Trophoblast cell (in vitro differentiated cells and primary cell): ENCODE results near the gene RELT.

Experiments
- DNase-seq, 2 donors: peaks; one replicate each; pipeline ENCODE4 v3.0.0-alpha.2; 2016
- H2AFZ ChIP-seq: 2 replicates; pipeline ENCODE4 v1.6.1; 2013; ENCODE audit warnings: low read length, moderate library complexity, mild to moderate bottlenecking; ENCODE audit not compliant: insufficient read depth, poor library complexity
- H2AK5ac ChIP-seq: 2 replicates; pipeline ENCODE4 v1.6.1; 2013; ENCODE audit warnings: mild to moderate bottlenecking, low read length
- H2BK120ac ChIP-seq: 2 replicates; pipeline ENCODE4 v1.6.1; 2013; ENCODE audit warnings: low read length, mild to moderate bottlenecking, moderate library complexity; ENCODE audit not compliant: insufficient read depth, poor library complexity
- H2BK12ac ChIP-seq: 2 replicates; pipeline ENCODE4 v1.6.1; 2013; ENCODE audit warnings: mild to moderate bottlenecking, low read length, moderate library complexity
- H2BK5ac ChIP-seq: 2 replicates; pipeline ENCODE4 v1.6.1; 2013; ENCODE audit warnings: low read length, low read depth, moderate library complexity, mild to moderate bottlenecking; ENCODE audit not compliant: poor library complexity
- H3K14ac ChIP-seq: 2 replicates; pipeline ENCODE4 v1.6.1; 2013; ENCODE audit warnings: mild to moderate bottlenecking, low read length
- H3K18ac ChIP-seq: 2 replicates; pipeline ENCODE4 v1.6.1; 2013; ENCODE audit warnings: mild to moderate bottlenecking, low read length
- H3K23ac ChIP-seq: 2 replicates; pipeline ENCODE4 v1.6.1; 2013; ENCODE audit warnings: low read length
- H3K27ac ChIP-seq: 2 replicates; pipeline ENCODE4 v1.5.1; 2013; ENCODE audit warnings: low read depth, mild to moderate bottlenecking, inconsistent platforms, low read length, moderate library complexity
- H3K27me3 ChIP-seq: 2 replicates; pipeline ENCODE4 v1.6.1; 2013; ENCODE audit warnings: inconsistent platforms, mild to moderate bottlenecking, low read length, moderate library complexity; ENCODE audit not compliant: insufficient read depth
- H3K36me3 ChIP-seq, 2 experiments: 1 replicate in 1 of 2; 2 replicates in 1 of 2; pipeline ENCODE4 v1.6.1; 2013; ENCODE audit warnings: low read length in 2 of 2, mild to moderate bottlenecking in 2 of 2, moderate library complexity in 1 of 2; ENCODE audit not compliant: insufficient read depth in 2 of 2, control insufficient read depth in 1 of 2
- H3K4ac ChIP-seq: 2 replicates; pipeline ENCODE4 v1.6.1; 2013; ENCODE audit warnings: low read depth, mild to moderate bottlenecking, low read length, moderate library complexity
- H3K4me1 ChIP-seq, 2 experiments: 1 replicate in 1 of 2; 2 replicates in 1 of 2; pipeline ENCODE4 v1.6.1; 2013; ENCODE audit warnings: low read length in 2 of 2, mild to moderate bottlenecking in 2 of 2, moderate library complexity in 1 of 2; ENCODE audit not compliant: insufficient read depth in 2 of 2, control insufficient read depth in 1 of 2
- H3K4me2 ChIP-seq: 2 replicates; pipeline ENCODE4 v1.6.1; 2013; ENCODE audit warnings: inconsistent platforms, mild to moderate bottlenecking, low read length, moderate library complexity
- H3K4me3 ChIP-seq: 2 replicates; pipeline ENCODE4 v1.5.1; 2013; ENCODE audit warnings: mild to moderate bottlenecking, low read depth, low read length, inconsistent platforms
- H3K79me1 ChIP-seq: one replicate; pipeline ENCODE4 v1.6.1; 2013; ENCODE audit warnings: low read length
- H3K79me2 ChIP-seq: 2 replicates; pipeline ENCODE4 v1.6.1; 2013; ENCODE audit warnings: low read length, mild to moderate bottlenecking; ENCODE audit not compliant: control insufficient read depth, insufficient read depth, poor library complexity
- H3K9ac ChIP-seq: 2 replicates; pipeline ENCODE4 v1.6.1; 2013; ENCODE audit warnings: mild to moderate bottlenecking, low read length
- H3K9me3 ChIP-seq: 2 replicates; pipeline ENCODE4 v1.6.1; 2013; ENCODE audit warnings: low read depth, mild to moderate bottlenecking, control low read depth, inconsistent platforms, low read length; ENCODE audit not compliant: insufficient read depth
- H4K12ac ChIP-seq: 2 replicates; pipeline ENCODE4 v1.6.1; 2013; ENCODE audit warnings: low read depth, mild to moderate bottlenecking, low read length, moderate library complexity
- H4K8ac ChIP-seq: 2 replicates; pipeline ENCODE4 v1.6.1; 2013; ENCODE audit warnings: low read depth, mild to moderate bottlenecking, low read length, moderate library complexity
- H4K91ac ChIP-seq: one replicate; pipeline ENCODE4 v1.6.1; 2013; ENCODE audit warnings: low read depth, mild to moderate bottlenecking, low read length, moderate library complexity
- WGBS: extraction: QIAGEN DNeasy Blood & Tissue Kit; methylation state at CpG from one replicate; pipeline ENCODE4 v1.1.7; 2013; ENCODE audit warnings: missing lambda C conversion rate; ENCODE audit not compliant: insufficient read length, insufficient coverage; ENCODE audit errors: extremely low coverage; 5-methylcytosine and 5-hydroxymethylcytosine counted together

Gene RELT

DNA sequence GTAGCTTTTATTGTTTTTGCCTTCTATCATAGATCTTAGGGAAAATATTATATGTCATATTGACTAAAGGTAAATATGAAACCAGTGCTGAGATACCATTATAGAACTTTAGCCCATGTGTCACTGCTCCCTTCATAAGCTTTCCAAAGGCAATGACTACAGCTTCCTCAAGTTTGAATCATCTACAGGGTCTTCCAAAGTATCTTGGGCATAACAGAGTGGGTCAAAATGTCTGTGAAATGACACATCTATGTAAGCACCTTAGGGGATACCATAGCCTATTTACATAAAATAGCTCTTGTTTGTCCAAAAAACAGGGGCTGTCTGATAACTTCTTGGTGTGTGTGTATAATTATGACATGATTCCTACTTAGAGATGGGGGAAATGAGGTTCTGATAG is 52.5 kb downstream of the RELT start:
- Histone ChIP-seq H3K9ac (no peak overlapping the region), H4K12ac (no peak overlapping the region), H3K79me1 (no peaks in the 10 kb centered on the region), H3K18ac (no peak overlapping the region), H3K4me2 (no peak overlapping the region), H3K79me2 (no peaks in the 10 kb centered on the region), H3K4me3 (no peak overlapping the region), H2BK5ac (no peak overlapping the region), H3K4me1 (peaks cover 6 to 9% of the 10 kb centered on the region in 2 experiments), H2BK120ac (no peak overlapping the region), H3K36me3 (no peaks in the 10 kb centered on the region), H3K4ac (no peak overlapping the region), H3K27me3 (no peaks in the 10 kb centered on the region), H3K14ac (no peak overlapping the region), H3K27ac (no peak overlapping the region), H4K91ac (no peak overlapping the region), H3K23ac (no peak overlapping the region), H4K8ac (no peak overlapping the region), H2AFZ (no peak overlapping the region), H2AK5ac (no peak overlapping the region), H2BK12ac (no peak overlapping the region), H3K9me3 (peaks cover 1% of the 10 kb centered on the region)
- DNase-seq, result no peak

DNA sequence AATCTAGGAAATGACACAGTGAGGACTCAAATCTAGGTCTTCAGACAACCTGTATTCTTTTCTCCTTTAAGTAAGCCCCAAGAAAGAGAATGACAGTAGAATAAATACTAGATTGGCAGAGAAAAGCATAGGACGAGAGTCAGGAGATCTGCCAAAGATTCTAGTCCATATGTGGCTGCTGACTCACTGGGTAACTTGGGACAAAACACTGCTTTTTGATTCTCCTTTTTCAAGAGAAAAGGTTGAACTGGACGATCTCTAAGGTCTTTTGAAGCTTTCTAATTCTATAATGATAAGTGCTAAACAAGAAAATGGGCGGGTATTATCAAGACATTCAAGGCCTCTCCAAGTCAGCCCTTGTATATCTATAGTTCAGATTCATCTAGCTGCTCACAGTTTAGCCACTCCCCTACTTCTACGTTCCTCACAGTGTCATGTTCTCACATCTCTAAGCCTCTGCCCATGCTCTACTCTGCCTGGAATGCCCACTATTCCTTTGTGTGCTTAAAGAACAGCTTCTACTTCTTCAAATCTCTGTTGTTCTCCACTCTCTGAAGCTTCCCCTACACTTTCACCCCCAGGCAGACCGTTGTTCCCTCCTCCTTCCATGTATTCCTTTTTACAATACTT is 53.0 kb downstream of the RELT start:
- no peak overlapping the region for H3K18ac ChIP-seq
- H4K91ac ChIP-seq, result no peak overlapping the region
- no peak overlapping the region for H2AK5ac ChIP-seq
- DNase-seq, result no peak
- H2BK120ac ChIP-seq, result no peak overlapping the region
- no CpG with 5 or more reads among the region's 5 CpGs for WGBS
- no peak overlapping the region for H3K4me2 ChIP-seq
- H3K27ac ChIP-seq, result no peak overlapping the region
- H3K9ac ChIP-seq, result no peak overlapping the region
- no peak overlapping the region for H2BK12ac ChIP-seq
- H2AFZ ChIP-seq, result no peak overlapping the region
- no peak overlapping the region for H3K14ac ChIP-seq
- H3K23ac ChIP-seq, result no peak overlapping the region
- no peak overlapping the region for H2BK5ac ChIP-seq
- H3K9me3 ChIP-seq, result peaks cover 1% of the 10 kb centered on the region
- H3K79me1 ChIP-seq, result no peaks in the 10 kb centered on the region
- H3K36me3 ChIP-seq, result no peaks in the 10 kb centered on the region
- H3K27me3 ChIP-seq, result no peaks in the 10 kb centered on the region
- no peak overlapping the region for H3K4ac ChIP-seq
- H4K8ac ChIP-seq, result no peak overlapping the region
- peaks cover 6 to 9% of the 10 kb centered on the region in 2 experiments for H3K4me1 ChIP-seq
- H3K4me3 ChIP-seq, result no peak overlapping the region
- no peak overlapping the region for H4K12ac ChIP-seq
- H3K79me2 ChIP-seq, result no peaks in the 10 kb centered on the region

- H3K9ac ChIP-seq, result no peak overlapping the region
- no peak overlapping the region for H2BK12ac ChIP-seq
- H2BK5ac ChIP-seq, result no peak overlapping the region
- no peak overlapping the region for H3K4me3 ChIP-seq
- no peak overlapping the region for H2BK120ac ChIP-seq
- H3K9me3 ChIP-seq, result no peaks in the 10 kb centered on the region
- H3K18ac ChIP-seq, result no peak overlapping the region
- H3K4me2 ChIP-seq, result no peak overlapping the region
- H3K14ac ChIP-seq, result no peak overlapping the region
- WGBS, result no CpG with 5 or more reads among the region's 4 CpGs
- H2AK5ac ChIP-seq, result no peak overlapping the region
- peaks cover 6 to 8% of the 10 kb centered on the region in 2 experiments for H3K4me1 ChIP-seq
- no peaks in the 10 kb centered on the region for H3K79me1 ChIP-seq
- H3K79me2 ChIP-seq, result no peaks in the 10 kb centered on the region
- H3K27me3 ChIP-seq, result no peaks in the 10 kb centered on the region
- no peaks in the 10 kb centered on the region for H3K36me3 ChIP-seq
- no peak overlapping the region for H4K8ac ChIP-seq
- no peak overlapping the region for H4K91ac ChIP-seq
- H4K12ac ChIP-seq, result no peak overlapping the region
- no peak for DNase-seq
- H3K4ac ChIP-seq, result no peak overlapping the region
- no peak overlapping the region for H2AFZ ChIP-seq
- H3K23ac ChIP-seq, result no peak overlapping the region
- H3K27ac ChIP-seq, result no peak overlapping the region
Measured at GRCh38 chr11:73430326-73430725, 54.1 kb downstream of the RELT start.

- no peak overlapping the region for H4K91ac ChIP-seq
- H3K4ac ChIP-seq, result no peak overlapping the region
- H2BK5ac ChIP-seq, result no peak overlapping the region
- H3K4me2 ChIP-seq, result no peak overlapping the region
- H3K36me3 ChIP-seq, result no peaks in the 10 kb centered on the region
- H2AK5ac ChIP-seq, result no peak overlapping the region
- H3K9me3 ChIP-seq, result no peaks in the 10 kb centered on the region
- no peak overlapping the region for H3K23ac ChIP-seq
- H2BK120ac ChIP-seq, result no peak overlapping the region
- no peak overlapping the region for H3K4me3 ChIP-seq
- no peaks in the 10 kb centered on the region for H3K79me2 ChIP-seq
- H3K4me1 ChIP-seq, result peaks cover 5 to 6% of the 10 kb centered on the region in 2 experiments
- no peak overlapping the region for H4K8ac ChIP-seq
- H2BK12ac ChIP-seq, result no peak overlapping the region
- no peak for DNase-seq
- H3K27ac ChIP-seq, result no peak overlapping the region
- no peak overlapping the region for H2AFZ ChIP-seq
- no CpG with 5 or more reads among the region's 5 CpGs for WGBS
- no peak overlapping the region for H3K14ac ChIP-seq
- no peak overlapping the region for H3K9ac ChIP-seq
- H3K18ac ChIP-seq, result no peak overlapping the region
- no peaks in the 10 kb centered on the region for H3K79me1 ChIP-seq
- no peak overlapping the region for H4K12ac ChIP-seq
- no peaks in the 10 kb centered on the region for H3K27me3 ChIP-seq
Measured at GRCh38 chr11:73431396-73431795, 55.2 kb downstream of the RELT start.
